ENCODE measurements around the gene SUSD2.

GRCh38 chr22:24185001-24185500 lies 3.8 kb downstream of the SUSD2 start:
- TF ChIP-seq, protein P1, sequence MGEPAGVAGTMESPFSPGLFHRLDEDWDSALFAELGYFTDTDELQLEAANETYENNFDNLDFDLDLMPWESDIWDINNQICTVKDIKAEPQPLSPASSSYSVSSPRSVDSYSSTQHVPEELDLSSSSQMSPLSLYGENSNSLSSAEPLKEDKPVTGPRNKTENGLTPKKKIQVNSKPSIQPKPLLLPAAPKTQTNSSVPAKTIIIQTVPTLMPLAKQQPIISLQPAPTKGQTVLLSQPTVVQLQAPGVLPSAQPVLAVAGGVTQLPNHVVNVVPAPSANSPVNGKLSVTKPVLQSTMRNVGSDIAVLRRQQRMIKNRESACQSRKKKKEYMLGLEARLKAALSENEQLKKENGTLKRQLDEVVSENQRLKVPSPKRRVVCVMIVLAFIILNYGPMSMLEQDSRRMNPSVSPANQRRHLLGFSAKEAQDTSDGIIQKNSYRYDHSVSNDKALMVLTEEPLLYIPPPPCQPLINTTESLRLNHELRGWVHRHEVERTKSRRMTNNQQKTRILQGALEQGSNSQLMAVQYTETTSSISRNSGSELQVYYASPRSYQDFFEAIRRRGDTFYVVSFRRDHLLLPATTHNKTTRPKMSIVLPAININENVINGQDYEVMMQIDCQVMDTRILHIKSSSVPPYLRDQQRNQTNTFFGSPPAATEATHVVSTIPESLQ (CRISPR knock-in tag; IDR thresholded peaks at IDR 0.05), result no peak
- TF ChIP-seq ZNF317 (CRISPR knock-in tag; IDR thresholded peaks at IDR 0.05; ENCODE audit: borderline replicate concordance, low read depth) (no peak), CREB1 (CRISPR knock-in tag; IDR thresholded peaks at IDR 0.05) (no peak), TP53 (CRISPR knock-in tag; IDR thresholded peaks at IDR 0.05) (no peak), CREM (CRISPR knock-in tag; IDR thresholded peaks at IDR 0.05) (no peak)
- TF ChIP-seq, protein P2, sequence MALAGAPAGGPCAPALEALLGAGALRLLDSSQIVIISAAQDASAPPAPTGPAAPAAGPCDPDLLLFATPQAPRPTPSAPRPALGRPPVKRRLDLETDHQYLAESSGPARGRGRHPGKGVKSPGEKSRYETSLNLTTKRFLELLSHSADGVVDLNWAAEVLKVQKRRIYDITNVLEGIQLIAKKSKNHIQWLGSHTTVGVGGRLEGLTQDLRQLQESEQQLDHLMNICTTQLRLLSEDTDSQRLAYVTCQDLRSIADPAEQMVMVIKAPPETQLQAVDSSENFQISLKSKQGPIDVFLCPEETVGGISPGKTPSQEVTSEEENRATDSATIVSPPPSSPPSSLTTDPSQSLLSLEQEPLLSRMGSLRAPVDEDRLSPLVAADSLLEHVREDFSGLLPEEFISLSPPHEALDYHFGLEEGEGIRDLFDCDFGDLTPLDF (CRISPR knock-in tag; IDR thresholded peaks at IDR 0.05), result no peak

Measured in WTC11 (cell line).